ENCODE results near the gene RCAN2.

The RCAN2 gene

DNA sequence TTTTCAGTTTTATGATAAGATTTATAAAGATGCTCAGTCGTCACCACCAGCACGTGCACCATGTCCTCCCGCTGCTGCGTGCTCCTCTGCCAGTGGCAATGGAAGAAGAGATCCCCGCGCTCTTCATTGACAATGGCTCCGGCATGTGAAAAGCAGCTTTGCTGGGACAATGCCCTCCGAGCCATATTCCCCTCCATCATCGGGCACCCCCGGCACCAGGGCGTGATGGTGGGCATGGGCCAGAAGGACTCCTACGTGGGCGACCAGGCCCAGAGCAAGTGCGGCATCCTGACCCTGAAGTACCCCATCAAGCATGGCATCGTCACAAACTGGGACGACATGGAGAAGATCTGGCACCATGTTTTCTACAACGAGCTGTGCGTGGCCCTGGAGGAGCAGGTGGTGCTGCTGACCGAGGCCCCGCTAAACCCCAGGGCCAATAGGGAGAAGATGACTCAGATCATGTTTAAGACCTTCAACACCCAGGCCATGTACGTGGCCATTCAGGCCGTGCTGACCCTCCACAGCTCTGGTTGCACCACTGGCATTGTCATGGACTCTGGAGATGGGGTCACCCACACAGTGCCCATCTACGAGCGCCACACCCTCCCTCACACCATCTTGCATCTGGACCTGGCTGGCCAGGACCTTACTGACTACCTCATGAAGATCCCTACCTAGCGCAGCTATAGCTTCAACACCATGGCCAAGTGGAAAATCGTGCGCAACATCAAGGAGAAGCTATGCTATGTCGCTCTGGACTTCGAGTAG, 286.2 kb downstream of the RCAN2 start:
- no peak for DNase-seq

DNA sequence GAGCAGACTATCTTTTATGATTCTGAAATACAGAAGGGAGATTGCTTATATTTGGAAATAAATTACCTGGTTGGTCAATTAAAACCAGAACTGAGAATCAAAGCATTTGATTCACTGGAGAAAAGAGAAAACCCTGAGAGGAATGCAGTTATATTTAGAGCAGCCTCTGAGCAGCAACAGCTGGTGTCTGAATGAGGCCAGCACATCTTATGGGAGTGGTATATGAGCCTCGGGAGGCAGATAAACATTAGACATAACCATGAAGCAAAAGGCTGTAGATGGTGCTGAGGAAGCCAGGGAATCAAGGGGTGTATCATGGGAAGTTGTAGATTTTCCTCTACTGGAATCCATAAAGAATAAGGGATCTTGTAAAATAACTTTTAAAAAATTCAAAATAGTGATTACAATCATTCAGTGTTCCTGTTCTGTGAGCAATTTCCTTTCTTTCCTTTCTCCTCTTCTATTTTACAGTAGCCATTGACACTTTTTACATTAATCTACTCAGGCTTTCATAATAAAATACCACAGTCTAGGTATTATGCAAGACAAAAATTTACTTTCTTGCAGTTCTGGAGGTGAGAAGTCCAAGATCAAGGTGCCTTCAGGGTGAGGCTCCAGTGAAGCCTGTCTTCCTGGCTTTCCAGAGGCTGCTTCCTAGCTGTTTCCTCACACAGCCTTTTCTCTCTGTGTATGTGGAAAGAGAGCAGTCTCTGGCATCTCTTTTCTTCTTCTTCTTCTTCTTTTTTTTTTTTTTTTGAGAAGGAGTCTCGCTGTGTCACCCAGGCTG, 287.7 kb downstream of the RCAN2 start:
- DNase-seq = no peak

DNA sequence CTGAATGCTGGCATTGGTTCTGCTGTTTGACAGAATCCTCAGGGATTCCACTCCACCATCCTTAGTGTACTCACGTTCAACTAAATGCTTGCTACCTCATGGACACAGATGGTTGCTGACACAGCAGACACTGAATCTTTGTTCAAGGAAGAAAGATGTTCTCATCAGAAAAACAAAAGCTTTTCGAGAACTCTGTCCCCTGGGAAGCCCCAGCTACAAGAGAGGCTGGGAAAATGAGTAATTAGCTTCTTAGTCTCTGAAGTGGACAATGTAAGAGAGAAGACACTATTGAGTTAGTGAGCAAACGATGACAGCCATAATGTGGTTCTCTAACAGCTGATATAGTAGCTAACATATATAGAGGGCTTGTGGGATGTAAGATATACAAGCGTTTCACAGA, 289.5 kb downstream of the RCAN2 start:
- no peak for DNase-seq

DNA sequence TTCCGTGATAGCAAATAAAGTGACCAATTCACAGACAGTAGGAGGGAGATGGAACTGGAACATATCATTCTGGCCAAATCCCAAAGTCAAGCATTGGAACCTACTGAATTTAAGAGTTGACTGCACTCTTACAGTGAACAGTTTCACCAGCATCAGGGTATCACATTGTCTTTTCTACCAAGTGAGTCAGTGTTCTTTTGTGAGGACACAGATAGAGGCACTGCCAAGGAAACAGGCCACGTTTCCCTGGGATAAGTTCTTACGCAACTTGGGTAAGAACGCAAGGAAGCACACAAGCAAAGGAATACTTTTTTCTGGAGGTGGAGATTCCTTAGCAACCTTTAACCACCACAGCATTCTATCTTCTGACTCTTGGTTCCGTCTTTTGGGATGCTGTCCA, 291.9 kb downstream of the RCAN2 start:
- no peak for DNase-seq

DNA sequence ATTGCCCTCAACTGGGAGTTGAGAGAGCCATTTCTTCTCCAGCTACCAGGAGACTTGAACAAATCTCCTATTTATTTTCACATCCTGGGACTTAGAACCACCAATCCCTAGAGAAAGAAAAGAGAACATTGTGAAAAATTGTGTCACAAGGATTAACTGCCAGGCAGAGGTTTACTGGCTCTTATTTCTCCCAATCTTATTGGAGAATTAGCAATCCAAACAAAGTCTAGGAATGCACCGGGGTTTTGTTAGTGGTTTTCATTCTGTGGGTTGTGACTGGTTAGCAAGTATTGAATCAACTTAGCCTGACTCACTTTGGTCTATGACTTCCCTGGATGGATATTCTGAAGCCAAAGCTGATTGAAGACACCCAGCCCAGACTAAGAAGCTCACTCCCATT, 299.3 kb downstream of the RCAN2 start:
- DNase-seq = no peak

DNA sequence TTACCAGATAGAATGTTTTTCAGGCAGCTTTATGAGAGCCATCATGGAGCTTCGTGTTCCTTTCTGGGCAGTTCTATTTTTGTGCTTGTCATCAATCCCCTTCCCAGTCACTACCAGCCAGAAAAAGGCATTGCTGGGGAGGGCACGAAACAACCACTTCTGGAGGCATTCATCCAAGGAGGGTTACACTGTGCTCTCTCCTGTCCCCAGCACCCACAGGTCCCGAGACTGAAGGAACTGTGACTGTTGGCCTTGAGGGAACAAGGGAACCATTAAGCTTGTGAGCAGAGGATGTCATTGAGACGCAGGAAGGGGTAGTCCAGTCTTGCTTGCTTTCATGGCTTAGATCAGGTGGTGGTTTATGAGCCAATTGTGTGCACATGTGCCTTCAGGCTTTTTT, 300.4 kb downstream of the RCAN2 start:
- no peak for DNase-seq

DNA sequence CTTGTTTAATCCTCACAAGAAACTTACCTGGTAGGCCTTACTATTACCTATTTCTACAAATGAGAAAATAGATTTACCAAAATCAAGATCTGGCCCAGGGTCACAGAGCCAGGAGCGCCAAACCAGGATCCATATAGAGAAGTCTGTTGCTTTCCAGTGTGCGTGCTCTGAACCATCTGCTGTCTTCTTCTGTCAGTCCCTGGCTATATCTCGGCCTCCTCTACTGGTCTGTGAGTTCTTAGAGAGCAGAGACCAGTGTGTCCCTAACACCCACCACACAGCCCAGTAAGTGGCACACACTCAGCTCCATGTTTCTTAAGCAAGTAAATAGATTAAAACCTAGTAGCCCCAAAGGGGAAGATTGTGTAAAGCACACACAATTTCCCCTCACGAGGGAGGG, 301.5 kb downstream of the RCAN2 start:
- DNase-seq = no peak

DNA sequence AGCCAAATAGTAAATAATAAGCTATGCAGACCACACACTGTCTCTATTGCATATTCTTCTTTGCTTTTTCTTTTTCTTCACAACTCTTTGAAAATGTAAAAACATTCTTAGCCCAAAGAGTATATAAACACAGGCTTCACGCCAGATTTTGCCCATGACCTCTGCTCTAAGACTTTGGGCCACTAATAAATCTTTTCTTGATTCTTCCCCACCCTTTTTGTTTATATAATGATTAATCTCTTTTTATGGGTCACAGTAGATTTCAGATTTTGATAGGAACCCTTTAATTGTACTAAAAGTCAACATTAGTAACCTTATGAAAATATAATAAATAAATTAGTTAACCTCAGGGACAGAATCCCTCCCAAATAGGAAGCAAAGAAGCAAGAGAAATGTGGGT, 304.7 kb downstream of the RCAN2 start:
- DNase-seq = no peak

DNA sequence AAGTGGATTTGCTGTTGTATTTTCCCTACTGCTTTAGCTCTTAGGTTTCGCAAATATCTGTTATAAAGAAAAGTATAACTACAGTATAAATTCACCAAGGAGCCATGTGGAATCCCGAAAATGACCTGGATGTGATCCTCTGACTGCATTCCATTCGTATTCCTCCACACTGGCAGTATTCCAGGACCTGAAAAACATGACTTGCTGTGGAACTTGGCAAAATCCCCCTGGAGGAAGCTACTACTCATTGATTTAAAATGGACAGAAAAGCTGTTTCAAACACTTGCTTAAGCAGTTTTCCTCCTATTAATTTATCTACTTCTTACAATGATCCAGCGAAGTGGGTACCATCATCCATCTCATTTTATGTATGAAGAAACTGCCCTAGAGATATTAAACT, 307.1 kb downstream of the RCAN2 start:
- DNase-seq = no peak

DNA sequence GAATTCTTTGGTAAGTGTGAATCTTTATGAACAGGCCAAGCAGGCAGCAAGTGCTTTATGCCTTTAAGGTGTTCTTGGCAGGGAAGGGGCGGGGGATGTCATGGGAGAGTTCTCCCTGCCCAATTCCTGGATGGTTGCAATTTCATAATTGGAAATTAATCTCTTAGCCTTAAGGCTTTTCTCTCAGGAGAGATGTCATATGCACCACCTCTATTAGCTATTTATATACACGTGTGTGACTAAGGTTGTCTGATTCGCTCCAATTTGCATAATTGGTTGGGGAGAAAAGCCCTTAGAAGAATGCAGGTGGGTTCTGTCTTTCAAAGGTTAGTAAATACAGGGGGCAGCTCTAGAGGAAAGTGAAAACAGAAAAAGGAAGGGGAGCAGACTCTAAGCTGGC, 315.3 kb downstream of the RCAN2 start:
- DNase-seq = no peak

DNA sequence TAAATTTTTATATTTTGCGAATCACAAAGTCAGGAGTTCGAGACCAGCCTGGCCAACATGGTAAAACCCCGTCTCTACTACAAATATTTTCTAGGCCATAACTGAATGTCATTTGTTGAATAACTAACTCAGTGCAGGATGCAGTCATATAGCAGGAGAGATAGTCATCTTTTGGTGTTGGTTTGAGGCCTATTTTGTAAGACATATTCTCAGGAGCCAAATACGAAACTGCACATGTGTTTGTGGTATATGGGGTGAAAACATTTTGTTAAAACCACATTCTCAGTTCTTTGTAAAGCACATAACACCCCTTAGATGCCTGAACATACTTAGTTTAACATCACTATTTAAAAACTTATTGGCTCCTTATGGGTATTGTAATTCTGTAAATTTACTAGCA, 315.8 kb downstream of the RCAN2 start:
- no peak for DNase-seq

DNA sequence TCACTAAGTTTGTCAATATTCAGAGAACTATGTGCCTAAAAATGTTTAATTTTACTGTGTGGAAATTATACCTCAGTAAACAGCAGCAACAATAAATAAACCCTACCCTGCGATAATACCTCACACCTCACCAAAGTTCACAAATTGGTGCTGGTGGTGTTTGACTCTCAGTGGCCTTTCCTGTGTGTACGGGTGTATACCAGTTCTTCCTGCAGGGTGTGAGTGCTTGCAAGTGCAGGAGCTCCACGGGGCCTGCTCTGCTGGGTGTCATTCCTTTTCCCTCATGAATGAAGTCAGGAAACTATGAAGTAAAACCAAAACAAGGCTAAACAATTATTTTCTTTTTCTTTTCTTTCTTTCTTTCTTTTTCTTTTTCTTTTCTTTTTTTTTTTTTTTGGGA, 316.3 kb downstream of the RCAN2 start:
- DNase-seq = no peak

DNA sequence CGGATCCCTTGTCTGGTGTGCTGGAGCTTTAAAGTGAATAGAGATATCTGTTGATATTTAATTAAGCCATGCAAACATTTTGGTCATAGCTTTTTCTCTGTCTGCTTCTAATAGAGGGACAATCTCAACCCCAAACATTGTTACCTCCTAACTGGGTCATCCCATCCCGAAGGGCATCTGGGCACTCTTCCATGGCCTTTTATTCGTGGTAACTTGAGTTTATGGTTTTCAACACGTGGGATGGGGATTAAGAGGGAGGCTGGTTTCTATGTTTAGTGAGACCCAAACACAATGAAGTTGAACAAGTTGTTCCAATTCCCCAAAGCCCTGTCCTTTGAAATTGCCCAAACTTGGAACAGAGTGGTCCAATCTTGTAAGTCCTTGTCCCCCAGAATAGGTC, 319.1 kb downstream of the RCAN2 start:
- DNase-seq = no peak
